Dermis blood vessel endothelial cell (primary cell): ENCODE data around the gene NSUN2. TPM values are rescaled to one million over a fixed set of nuclear protein-coding genes. Genes with fewer than 3 reads are reported as not detected.
"Not testable (repeated sequence)": the region's sequence is repeated elsewhere in the genome, so short reads cannot be mapped to it uniquely, and the experiment has no call there.

Experiments
- DNase-seq: peaks from one replicate; pipeline ENCODE4 v3.0.0; 2010
- total RNA-seq: library from RNA; depleted of rRNA; stranded (reverse); fragments of >200 nt; gene quantifications from 2 replicates; pipeline ENCODE4 v1.2.3, GENCODE V29; 2014

Gene NSUN2
- 64.5 and 80.0 TPM in 2 replicates for total RNA-seq

DNA sequence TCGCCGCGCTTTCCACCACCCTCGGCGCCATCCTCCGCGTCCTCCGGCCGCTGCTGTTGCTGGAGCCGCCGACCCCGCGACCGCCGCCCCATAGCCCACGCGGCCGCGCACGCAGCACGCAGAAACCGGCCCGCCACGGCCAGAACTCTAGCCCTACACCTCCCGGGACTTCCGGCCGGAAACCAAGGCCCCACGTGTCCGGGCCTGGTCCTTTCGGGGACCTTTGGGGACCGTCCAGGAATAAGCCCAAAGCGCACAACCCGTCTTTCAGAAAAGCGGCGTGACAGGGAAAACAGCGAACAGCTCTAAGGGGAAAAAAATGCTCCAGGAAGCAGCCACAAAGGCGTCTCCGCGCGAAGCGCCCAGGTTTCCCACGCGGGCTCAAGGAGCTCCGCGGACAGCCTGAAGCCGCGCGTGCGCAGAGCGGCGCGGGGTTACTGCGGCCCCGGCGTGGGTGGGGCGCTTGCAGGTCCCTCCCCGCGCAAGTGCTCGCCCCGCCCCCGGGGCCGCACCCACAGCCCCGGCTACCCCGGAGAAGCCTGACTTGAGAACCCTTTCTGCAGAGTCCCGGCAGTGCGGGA lies at the start of gene NSUN2, which contains the start of gene SRD5A1:
TSS of gene NSUN2 (minus strand) at position 157 of the 581 bp plus-strand sequence. CDS start at position 92, 65 bp downstream.
TSS of gene SRD5A1 (plus strand) at position 553 of the 581 bp plus-strand sequence. CDS start 137 bp downstream, outside the sequence.
- peak; percentile 95 for DNase-seq

DNA sequence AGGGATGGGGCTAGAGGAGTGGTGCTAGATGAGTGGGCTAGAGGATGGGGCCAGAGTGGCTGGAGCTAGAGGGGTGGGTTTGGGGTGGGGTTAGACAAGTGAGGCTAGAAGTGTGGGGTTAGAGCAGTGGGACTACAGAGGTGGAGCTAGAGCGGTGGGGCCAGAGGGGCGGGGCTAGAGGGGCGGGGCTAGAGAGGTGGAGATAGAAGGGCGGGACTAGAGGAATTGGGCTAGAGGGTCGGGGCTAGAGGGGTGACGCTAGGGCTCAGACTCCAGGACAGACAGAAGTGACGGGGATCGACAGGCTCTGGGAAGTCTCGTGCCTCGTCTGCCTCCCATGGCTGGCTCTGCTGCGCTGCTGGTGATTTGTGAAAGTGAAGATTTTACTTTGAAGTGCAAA lies 49.4 kb upstream of the NSUN2 start:
- DNase-seq = no peak

DNA sequence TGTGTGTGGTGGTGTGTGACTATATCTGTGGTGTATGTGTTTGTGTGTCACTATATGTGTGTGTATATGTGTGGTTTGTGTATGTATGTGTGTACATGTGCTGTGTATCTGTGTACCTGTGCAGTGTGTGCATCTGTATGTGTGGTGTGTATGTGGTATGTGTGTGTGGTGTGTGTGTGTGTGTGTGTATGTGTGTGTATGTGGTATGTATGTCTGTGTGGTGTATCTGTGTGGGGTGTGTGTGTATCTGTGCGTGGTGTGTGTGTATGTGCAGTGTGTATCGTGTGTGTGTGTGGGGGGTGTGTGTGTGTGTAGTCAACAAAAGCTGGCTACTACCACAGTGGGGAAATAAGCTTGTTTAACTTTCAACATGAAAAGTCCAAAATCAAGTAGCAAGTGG lies 48.8 kb upstream of the NSUN2 start:
- no peak for DNase-seq

DNA sequence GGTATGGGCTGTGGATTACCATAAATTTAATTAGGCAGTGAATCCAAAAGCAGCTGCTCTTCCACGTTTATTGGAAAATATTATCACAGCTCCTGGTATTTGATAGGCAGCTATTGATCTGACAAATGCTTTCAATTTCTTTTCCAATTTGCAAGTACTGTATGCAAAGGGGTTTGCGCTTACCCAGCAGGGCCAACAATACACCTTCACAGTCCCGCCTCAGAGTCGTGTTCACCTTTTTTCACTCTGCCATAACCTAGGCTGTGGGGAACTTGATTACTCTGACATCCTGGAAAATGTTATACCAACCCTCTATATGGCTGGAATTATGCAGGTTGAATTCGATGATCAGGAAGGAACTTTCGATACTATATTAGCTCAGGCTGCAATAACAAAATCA lies 48.1 kb upstream of the NSUN2 start:
- DNase-seq = no peak

DNA sequence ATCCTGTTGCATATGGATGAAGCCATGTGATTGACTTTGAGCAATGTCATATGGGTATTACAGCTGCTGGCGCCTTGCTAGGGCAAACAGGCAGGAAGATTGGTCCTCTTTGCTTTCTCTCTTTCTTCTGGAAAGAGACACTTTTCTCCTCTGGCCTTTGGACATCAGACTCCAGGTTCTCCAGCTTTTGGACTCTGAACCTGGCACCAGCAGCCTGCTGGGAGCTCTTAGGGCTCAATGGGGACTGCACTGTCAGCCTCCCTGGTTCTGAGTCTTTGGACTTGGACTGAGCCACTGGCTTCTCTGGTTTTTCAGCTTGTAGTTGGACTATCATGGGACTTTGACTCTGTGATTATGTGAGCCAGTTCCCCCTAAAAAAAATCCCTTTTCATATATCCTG lies 45.5 kb upstream of the NSUN2 start:
- no peak for DNase-seq

DNA sequence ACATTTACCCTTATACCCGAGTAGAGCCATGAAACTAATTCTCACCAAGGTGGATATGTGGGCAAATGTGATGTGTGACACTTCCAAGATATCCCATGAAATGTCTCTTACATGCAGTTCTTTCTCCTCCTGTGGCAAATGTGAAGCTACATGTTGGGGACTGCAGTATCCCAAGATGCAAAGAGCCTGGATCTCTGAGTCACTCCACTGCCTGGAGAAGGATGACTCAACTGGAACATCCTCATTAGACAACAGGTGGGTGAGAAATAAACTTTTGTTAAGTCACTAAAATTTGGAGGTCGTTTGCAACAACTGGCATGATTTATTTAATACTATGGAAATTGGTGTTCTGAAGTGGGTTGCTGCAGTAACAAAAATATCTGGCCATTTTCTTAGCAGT lies 43.9 kb upstream of the NSUN2 start:
- no peak for DNase-seq

DNA sequence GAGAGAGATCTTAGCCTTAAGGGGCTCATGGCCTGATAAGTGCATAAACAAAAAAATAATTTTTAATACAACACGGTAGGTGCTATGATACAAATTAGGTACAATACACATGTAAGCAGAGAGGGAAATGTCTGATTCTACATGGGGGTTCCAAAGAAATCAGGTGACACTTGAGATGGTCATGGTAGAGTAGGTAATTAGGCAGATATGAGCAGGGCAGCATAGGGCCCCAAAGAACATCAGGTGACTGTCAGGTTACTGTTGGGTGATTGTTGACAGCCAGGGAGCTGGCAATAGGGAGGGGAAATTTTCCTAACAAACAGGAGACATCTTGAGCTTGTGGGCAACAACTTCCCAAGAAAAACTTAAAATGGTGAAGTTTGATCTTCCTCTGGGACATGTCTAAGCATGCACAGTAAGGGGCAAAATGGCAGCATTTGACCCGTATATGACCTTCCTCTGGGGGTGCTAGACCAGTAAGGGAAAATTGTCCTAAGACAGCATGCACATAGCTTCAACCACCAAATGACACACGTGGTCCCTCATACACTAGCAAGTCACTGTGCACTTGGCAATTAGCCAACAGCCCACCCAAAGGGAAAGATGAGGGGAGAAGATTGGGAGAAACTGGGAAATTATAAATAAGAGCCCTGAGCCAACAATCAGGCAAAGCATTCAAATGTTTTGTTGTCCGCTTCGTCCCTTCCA lies 43.1 kb upstream of the NSUN2 start:
- no peak for DNase-seq

DNA sequence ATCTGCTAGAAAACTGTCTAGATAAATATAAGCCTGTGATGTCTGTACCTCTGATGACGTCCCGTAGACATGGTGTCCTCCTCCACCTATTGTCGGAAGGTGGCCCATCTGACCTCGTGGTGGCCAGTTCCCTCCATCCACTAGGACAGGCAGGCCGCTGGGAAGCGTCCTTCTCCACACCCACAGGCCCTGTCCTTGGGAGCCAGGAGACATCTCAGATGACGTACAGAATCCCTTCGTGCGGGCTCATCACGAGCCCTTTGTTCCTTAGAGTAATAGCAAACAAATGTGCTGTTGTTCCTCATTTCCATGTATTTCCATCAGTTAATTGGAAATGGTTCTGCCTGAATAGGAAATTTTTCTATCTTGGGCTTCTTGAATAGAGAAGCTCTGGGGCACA lies 42.0 kb upstream of the NSUN2 start:
- no peak for DNase-seq

DNA sequence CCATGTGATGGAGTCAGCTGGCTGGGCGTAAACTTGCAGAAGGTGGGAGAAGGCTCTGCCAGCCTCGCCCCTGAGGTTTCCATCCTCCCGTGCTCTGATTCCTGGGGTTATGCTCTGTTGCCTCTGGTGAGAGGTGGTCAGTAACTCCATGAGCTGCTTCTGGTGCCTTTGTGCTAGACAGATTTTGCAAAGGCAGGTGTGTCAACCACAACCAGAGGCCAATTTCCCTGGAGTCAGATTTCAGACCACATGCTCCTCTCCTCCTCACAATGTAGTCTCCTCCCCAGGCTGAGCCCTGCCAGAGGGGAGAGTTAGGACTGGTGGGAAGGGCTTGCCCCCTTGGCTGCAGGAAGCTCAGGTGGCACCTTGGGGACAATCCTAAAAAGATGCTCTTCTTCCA lies 41.6 kb upstream of the NSUN2 start:
- DNase-seq = no peak

DNA sequence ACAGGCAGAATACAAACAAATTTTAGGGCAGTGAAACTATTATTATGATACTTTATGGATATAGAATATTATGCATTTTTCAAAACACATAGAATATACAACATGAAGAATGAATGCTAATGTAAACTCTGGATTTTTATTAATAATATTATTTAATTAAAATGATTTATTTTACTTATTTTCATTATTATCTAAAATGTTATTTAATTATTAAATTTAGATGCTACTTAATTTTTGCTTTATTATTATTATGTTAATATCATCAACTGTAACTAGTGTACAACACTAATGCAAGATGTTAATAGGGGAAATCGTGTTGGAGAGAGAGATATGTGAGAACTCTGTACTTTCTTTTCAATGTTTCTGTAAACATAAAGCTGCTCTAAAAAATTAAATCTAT lies 41.1 kb upstream of the NSUN2 start:
- DNase-seq = no peak

DNA sequence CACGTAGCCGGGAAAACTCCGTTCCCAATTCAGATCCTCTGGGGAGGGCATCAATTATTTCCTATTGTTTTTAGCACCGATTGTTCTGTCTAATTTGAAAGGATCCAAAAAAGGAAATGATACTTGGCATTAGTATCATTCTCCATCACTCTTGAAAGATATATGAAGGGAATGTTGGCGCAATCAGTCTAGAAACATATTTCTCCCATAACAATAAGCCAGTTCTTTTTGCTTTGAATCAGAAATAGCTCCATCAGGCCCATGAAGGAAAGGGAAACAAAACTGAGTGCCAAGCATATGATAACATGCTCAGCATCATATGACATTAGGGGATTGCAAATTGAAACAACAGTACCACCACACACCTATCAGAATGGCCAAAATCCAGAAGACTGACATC lies 40.2 kb upstream of the NSUN2 start:
- peak; percentile 22 for DNase-seq

DNA sequence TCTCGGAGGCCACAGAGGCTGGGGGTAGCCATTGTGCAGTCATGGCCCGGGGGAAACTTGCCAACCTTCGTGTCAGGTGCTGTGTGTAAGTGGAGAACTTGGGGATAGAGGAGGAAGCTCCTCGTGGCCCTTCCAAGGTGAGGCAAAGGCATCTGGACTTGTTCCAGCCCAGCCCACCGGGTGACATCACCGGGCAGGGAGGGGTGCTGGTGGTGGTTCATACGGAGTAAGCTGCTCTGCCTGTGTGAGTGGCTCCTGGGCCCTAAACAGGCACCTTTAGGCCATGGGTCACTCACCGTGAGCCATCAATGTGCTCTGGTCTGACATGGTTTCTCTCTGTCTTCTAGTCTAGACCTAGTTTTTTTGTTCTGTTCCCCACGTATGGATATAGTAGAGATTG lies 35.9 kb upstream of the NSUN2 start:
- DNase-seq = not testable (repeated sequence)

DNA sequence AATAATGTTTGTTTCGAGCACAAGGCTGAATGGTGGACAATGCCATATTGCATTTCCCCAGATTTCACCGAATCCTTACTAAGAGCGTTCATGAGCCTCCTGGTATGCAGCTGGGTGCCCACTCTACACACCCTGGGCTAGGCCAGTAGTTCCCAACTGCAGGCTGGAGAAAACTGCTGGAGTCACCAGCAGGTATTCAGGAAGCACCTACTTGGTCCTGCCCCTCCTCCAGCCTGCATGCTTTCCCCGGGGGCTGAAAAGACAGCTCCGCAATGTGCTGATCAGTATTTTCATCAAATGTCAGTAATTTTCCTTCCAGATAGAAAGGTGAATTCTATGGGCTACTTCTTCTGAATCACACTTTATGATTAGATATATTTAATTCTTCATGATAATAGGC lies 34.8 kb upstream of the NSUN2 start:
- DNase-seq = no peak

DNA sequence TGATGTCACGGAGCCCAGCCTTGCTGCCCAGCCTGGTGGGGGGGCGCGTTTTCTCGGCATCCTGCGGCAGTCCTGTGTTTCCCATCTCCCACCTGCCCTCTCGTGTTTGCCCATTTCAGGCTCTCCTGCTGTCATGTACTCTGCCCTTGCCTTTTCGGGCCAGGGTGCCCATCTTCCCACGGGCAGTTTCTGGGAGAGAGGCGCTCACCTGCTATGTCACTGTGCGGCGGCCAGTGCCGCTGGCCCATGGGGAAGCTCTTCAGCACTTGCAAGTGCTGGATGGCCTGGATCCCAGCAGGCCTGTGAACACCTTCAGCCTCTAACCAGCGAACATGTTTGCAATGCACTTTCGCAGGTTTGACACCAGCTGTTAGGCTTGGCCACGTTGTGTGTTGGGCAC lies 33.9 kb upstream of the NSUN2 start:
- no peak for DNase-seq

DNA sequence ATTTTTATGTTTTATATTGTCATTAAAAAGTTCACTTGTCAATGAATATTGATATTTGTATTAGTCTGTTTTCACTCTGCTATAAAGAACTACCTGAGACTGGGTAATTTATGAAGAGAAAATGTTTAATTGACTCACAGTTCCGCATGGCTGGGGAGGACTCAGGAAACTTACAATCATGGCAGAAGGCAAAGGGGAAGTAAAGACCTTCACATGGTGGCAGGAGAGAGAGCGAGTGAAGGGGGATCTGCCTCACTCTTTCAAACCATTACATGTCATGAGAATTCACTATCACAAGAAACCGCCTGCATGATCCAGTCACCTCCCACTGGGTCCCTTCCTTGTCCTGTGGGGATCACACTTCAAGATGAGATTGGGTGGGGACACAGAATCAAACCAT lies 27.8 kb upstream of the NSUN2 start:
- DNase-seq = no peak

DNA sequence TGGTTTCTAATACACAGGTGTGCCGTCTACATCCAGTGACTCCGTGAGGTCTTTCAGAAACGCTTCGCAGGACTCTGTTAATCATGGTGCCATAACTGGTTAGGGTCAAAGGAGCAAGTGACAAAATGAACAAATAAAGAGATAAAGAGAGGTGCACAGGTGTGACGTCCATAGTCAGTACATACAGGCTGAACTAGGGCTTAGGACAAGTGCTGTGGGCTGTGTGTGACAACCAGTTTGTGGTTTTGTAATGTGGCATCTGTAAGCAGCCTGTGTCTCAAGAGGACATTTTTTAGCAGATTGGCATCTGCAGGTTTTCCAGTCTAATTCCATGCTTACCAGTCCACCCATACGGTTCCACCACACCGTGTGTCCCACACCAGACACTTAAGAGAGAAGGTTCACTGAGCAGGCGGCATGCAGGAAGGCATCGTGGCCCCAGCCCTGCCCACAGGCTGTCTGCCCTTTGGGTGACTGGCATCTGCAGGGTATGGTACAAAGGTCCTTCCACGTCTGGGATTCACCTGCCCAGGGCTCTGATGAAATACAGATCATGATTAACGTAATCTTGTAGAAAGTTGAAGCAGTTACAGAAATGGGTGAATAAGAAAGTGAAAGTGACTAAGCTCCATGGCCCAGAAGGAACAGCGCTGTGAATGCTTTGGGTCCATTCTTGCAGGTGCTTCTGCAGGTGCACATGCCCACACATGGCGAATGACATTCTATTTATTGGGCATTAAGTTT lies 27.3 kb upstream of the NSUN2 start:
- DNase-seq = no peak

DNA sequence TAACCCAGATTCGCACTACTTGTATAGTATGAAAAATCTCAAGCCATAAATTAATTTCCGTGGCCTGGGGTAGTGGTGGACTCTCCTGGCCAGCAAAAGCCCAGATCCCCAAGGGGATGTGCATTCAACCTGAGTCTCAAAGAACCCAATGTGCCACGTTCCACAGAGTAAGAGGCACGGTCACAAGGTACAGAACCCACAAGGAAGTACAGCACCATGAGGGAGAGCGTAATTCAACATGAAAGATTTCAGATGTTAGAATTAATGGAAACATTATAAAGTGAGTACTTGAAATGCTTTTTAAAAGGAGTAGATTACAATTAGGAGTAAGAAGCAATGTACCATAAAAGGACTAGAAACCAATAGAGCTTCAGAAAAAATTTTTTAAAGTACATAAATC lies 23.8 kb upstream of the NSUN2 start:
- peak; percentile 20 for DNase-seq

DNA sequence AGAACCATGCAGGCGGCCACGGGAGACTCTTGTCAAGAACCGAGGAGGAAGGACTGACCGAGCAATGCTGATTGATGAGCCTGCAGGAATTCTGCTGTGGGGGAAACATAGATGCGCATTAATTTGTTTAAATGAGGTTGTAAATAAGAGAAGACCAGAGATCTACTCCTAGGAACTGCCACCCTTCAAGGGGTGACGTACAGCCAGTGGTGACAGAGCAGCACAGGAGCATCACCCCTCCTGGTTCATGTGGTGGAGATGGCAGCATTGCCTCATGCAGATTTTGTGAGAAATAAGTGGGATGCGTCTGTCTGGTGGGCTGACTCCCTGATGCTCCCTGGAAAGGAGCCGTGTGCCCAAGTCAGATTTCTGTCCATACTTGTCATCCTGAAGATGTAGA lies 22.6 kb upstream of the NSUN2 start:
- no peak for DNase-seq

DNA sequence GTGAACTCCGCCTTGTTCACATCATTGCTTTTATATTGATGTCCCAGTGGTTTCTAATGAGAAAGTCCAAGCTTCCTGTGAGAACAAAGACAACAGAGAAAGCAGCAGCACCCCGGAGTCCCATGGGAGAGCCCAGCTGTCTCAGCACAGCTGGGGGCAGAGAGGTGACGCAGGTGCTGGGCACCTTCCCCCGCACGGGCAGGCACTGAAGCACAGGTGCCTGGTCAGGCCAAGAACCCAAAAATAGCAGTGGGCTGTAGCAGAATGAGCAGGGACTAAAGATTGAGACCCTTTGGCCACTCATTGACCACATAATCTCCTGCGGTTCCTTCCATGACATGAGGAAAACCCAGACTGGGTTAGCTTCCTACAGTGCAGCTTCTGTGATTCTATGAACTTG lies 19.2 kb upstream of the NSUN2 start:
- DNase-seq = no peak

DNA sequence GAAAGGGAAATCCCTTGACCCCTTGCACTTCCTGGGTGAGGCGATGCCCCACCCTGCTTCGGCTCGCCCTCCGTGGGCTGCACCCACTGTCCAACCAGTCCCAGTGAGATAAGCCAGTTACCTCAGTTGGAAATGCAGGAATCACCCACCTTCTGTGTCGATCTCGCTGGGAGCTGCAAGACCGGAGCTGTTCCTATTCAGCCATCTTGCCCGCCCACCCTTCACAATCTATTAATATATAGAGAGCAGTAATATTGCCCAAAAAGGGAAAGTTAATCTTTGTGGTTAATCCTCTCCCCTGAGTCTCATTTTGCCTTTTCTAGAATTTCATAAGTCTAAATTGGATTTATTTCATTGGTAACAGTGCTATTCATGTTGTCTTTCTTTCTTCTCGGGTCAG lies 16.8 kb upstream of the NSUN2 start:
- DNase-seq = no peak

DNA sequence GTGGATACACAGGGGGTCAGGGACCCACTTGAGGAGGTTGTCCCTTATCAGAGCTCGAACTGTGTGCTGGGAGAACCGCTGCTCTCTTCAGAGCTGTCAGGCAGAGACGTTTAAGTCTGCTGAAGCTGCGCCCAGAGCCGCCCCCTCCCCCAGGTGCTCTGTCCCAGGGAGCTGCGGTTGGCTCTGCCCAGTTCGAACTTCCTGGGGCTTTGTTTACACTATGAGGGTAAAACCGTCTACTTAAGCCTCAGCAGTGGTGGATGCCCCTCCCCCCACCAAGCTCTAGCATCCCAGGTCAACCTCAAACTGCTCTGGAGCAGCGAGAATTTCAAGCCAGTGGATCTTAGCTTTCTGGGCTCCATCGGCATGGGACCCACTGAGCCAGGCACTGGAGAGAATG lies 16.3 kb upstream of the NSUN2 start:
- DNase-seq = no peak

DNA sequence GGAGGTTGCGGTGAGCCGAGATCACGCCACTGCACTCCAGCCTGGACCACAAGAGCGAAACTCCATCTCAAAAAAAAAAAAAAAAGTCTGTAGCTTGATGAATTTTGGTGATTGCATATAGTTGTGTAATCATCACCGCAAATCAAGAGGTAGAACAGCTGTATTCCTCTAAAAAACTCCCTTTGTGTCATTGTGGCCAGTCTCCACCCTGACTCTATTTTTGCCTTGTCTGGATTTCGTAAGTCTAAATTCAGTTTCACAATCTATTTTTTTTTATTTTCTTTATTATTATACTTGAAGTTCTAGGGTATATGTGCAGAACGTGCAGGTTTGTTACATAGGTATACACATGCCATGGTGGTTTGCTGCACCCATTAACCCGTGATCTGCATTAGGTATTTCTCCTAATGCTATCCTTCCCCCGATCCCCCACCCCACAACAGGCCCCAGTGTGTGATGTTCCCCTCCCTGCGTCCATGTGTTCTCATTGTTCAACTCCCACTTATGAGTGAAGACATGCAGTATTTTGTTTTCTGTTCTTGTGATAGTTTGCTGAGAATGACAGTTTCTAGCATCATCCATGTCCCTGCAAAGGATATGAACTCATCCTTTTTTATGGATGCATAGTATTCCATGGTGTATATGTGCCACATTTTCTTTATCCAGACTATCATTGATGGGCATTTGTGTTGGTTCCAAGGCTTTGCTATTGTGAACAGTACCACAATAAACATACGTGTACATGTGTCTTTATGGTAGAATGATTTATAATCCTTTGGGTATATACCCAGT lies 12.9 kb upstream of the NSUN2 start:
- DNase-seq = not testable (repeated sequence)

DNA sequence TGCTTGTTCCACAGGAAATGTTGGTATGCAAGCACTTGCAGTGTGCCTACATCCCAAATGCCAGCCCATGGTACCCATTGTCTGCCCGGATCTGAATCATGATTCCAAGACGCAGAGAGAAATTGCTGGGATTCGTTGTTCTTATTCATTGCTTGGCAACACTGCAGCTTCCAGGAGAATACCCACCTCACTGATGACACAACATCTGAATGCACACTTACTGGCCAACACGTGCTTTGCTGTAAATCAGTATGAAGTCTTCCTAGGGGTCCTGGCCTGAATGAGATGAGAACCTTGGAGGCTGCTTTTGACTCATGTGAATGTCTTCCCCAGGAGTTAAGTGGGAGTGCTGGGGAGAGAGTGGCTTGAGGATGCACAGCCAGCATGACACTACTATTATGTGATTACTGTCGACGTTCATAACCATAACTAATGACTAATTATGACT lies 12.0 kb upstream of the NSUN2 start:
- peak; percentile 48 for DNase-seq
